Vagina (tissue), 2 donors: ENCODE results near the gene CUEDC1.

Experiments
- CTCF ChIP-seq, 3 experiments: fragments of 450-650 bp in 2 of 3; fragments of 200-600 bp in 1 of 3; sonication (generic) in 1 of 3; IDR thresholded peaks; one replicate each; pipeline ENCODE4 v1.5.1; 2017 to 2019; ENCODE audit warnings: antibody characterized with exemption in 3 of 3, mild to moderate bottlenecking in 2 of 3, moderate library complexity in 2 of 3
- POLR2A ChIP-seq, 2 donors: fragments of 450-650 bp; IDR thresholded peaks; one replicate each; pipeline ENCODE4 v1.6.1; 2017; ENCODE audit warnings: antibody characterized with exemption in 2 of 2, mild to moderate bottlenecking in 2 of 2, moderate library complexity in 2 of 2
- POLR2AphosphoS5 ChIP-seq, 2 donors: sonication (generic); formaldehyde crosslinking; IDR thresholded peaks; one replicate each; pipeline ENCODE4 v1.9.0; 2017; ENCODE audit warnings: antibody characterized with exemption in 2 of 2, mild to moderate bottlenecking in 2 of 2, low read depth in 1 of 2; ENCODE audit not compliant: insufficient read depth in 1 of 2

- TF ChIP-seq POLR2AphosphoS5 (IDR thresholded peaks at IDR 0.05; ENCODE audit: insufficient read depth in 1 of 2, low read depth in 1 of 2) (no peak), CTCF (IDR thresholded peaks at IDR 0.05) (no peak), POLR2A (IDR thresholded peaks at IDR 0.05) (no peak)
Observed at GRCh38 chr17:57864273-57864672, 90.9 kb downstream of the CUEDC1 start.
